ENCODE results near the gene SLC2A1. TPM values are rescaled to one million over a fixed set of nuclear protein-coding genes. Genes with fewer than 3 reads are reported as not detected.

The SLC2A1 gene
- total and polyA plus RNA-seq, 9 of the 15 experiments (the other 6 are each of a cell fraction or from before 2014, with no cell fraction given) = 12.6 to 153 (median 48.0) TPM

DNA sequence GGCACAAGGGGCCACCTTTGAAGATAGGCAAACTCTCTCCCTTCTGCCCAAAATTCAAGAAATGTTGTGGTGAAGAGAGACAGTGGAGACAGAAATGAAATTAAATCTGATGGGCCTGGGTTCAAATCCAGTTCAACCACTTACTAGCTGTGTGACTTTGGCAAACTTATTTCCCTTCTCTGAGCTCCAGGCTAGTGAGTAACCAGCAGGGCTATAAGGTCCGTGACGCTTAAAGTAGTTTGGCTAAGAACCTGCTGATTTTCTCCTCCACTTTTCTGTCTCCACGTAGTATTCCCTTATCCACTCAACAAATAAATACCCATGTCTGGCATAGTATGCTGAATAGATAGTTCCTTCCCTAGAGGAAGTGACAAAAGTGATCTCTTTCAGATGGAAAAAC is 1.9 kb downstream of the SLC2A1 start (continued):
- TF ChIP-seq CREB5 (CRISPR knock-in tag; IDR thresholded peaks at IDR 0.05) = no peak
- TF ChIP-seq PML (IDR thresholded peaks at IDR 0.05; ENCODE audit: low read length) = no peak
- TF ChIP-seq PHTF2 (CRISPR knock-in tag; IDR thresholded peaks at IDR 0.05) = no peak
- no peak for TF ChIP-seq CREBBP (IDR thresholded peaks at IDR 0.05; ENCODE audit: low read depth, low read length)
- TF ChIP-seq NFIC (IDR thresholded peaks at IDR 0.05) = 0 out of 2 replicates have a peak, but pooled peaks have one; percentile 25

GRCh38 chr1:42955311-42956063 is 3.2 kb downstream of the SLC2A1 start:
- Histone ChIP-seq H3K9me1 (ENCODE audit: control insufficient read depth, insufficient read depth, low read length) (peaks cover 40% of the 10 kb centered on the region), H4K20me1 (replicated peaks; ENCODE audit: control insufficient read depth, insufficient read depth, low read length) (peaks cover 62% of the 10 kb centered on the region), H3K4me1 (replicated peaks in 1 of 2; ENCODE audit: control insufficient read depth in 2 of 2, insufficient read depth in 2 of 2, low read length in 2 of 2) (peaks cover 67 to 72% of the 10 kb centered on the region in 2 experiments), H3K9me3 (replicated peaks; ENCODE audit: control insufficient read depth, insufficient read depth, low read depth, low read length) (no peaks in the 10 kb centered on the region), H3K4me2 (ENCODE audit: insufficient read depth, low read length) (peak overlapping the region; percentile 82), H3K79me2 (ENCODE audit: control insufficient read depth, insufficient read depth, low read length) (peaks cover 98% of the 10 kb centered on the region), H3K27ac (ENCODE audit: extremely low read depth, low read depth, low read length) (peak overlapping the region; percentile 20; the same call in 2 of the 3 replicates), H3K27me3 (ENCODE audit: control insufficient read depth in 2 of 2, insufficient read depth in 2 of 2, low read length in 2 of 2) (no peaks in the 10 kb centered on the region), H2AFZ (ENCODE audit: low read depth, low read length) (no peak overlapping the region), H3K9ac (ENCODE audit: insufficient read depth in 1 of 2, low read depth in 2 of 2, low read length in 2 of 2) (peak overlapping the region; percentile 54 to 80; a peak in 3 of 4 replicates), H3K4me3 (peak overlapping the region; percentile 22; the same call in 1 of the 2 replicates), H3K36me3 (ENCODE audit: control insufficient read depth, insufficient read depth, low read length) (peaks cover 60% of the 10 kb centered on the region)
- DNase-seq (ENCODE audit: extremely low read depth in 1 of 4, low spot score in 3 of 4) (no peak), ATAC-seq (no peak), FAIRE-seq (no peak)
- ChIA-PET CTCF (ENCODE audit: low intra/inter-chr PET ratio) (no interaction called here), POLR2A (interaction anchor here (0.5 to 6.6 kb wide), 12 partner anchors 7 to 1814 kb away, joined by 3 to 48 read pairs (median 4); no protein-coding TSS in a partner anchor)
- BruUV-seq (replicated peaks) = no TSS peak
- WGBS (ENCODE audit: insufficient coverage, low coverage, missing lambda C conversion rate) = 79% methylated on average over 16 of the region's 16 CpGs
- in situ Hi-C loops (cut with MboI) = no loop called here
- intact Hi-C loops (cut with micrococcal nuclease) = no loop called here
- peak; percentile 19 for TF ChIP-seq CHD1 (IDR thresholded peaks at IDR 0.05; ENCODE audit: low read length)
- TF ChIP-seq, protein P1, sequence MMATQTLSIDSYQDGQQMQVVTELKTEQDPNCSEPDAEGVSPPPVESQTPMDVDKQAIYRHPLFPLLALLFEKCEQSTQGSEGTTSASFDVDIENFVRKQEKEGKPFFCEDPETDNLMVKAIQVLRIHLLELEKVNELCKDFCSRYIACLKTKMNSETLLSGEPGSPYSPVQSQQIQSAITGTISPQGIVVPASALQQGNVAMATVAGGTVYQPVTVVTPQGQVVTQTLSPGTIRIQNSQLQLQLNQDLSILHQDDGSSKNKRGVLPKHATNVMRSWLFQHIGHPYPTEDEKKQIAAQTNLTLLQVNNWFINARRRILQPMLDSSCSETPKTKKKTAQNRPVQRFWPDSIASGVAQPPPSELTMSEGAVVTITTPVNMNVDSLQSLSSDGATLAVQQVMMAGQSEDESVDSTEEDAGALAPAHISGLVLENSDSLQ (IDR thresholded peaks at IDR 0.05) = 0 out of 2 replicates have a peak, but pooled peaks have one; percentile 7
- TF ChIP-seq SPI1 (IDR thresholded peaks at IDR 0.05; ENCODE audit: borderline replicate concordance, low read depth, low read length) = peak; percentile 69; the same call in 1 of the 2 replicates
- peak; percentile 34 for TF ChIP-seq RBBP5 (IDR thresholded peaks at IDR 0.05; ENCODE audit: borderline replicate concordance, insufficient read depth, low read length, poor library complexity, severe bottlenecking)
- no peak for TF ChIP-seq CEBPZ (IDR thresholded peaks at IDR 0.05; ENCODE audit: borderline replicate concordance, low read depth, low read length)
- no peak for TF ChIP-seq ID3 (CRISPR knock-in tag; IDR thresholded peaks at IDR 0.05)
- no peak for TF ChIP-seq ID3 (tag; IDR thresholded peaks at IDR 0.05)
